Esophagus squamous epithelium (tissue), 5 donors: ENCODE data around the gene RALGAPA1. TPM values are rescaled to one million over a fixed set of nuclear protein-coding genes. Genes with fewer than 3 reads are reported as not detected.

ENCODE experiments used
- DNase-seq: peaks from one replicate; lab custom pipeline; 2025; lab: John Stamatoyannopoulos, UW
- H3K27ac ChIP-seq, 4 donors: fragments of 200-600 bp; sonication (generic); one replicate each; pipeline ENCODE4 v1.5.1; 2016 to 2019; ENCODE audit warnings: mild to moderate bottlenecking in 1 of 4
- H3K27me3 ChIP-seq, 4 donors: fragments of 200-600 bp; sonication (generic); 1 replicate in 3 of 4; 2 replicates in 1 of 4; pipeline versions ENCODE4 v1.5.1 to v1.6.0; 2017 to 2021; ENCODE audit warnings: antibody characterized with exemption in 1 of 4
- H3K36me3 ChIP-seq, 3 donors: fragments of 200-600 bp; sonication (generic); one replicate each; pipeline ENCODE4 v1.5.1; 2016 to 2019
- H3K4me1 ChIP-seq, 3 donors: fragments of 200-600 bp; sonication (generic); one replicate each; pipeline ENCODE4 v1.5.1; 2017 to 2019
- H3K4me3 ChIP-seq, 4 donors: fragments of 200-600 bp; sonication (generic); 1 replicate in 3 of 4; 2 replicates in 1 of 4; pipeline ENCODE4 v1.5.1; 2016 to 2019; ENCODE audit warnings: mild to moderate bottlenecking in 2 of 4, moderate library complexity in 1 of 4
- H3K9me3 ChIP-seq, 3 donors: fragments of 200-600 bp; sonication (generic); one replicate each; pipeline ENCODE4 v1.5.1; 2016 to 2019
- CTCF ChIP-seq, 6 experiments: fragments of 450-650 bp in 4 of 6; fragments of 200-600 bp in 2 of 6; sonication (generic) in 2 of 6; IDR thresholded peaks; one replicate each; pipeline ENCODE4 v1.5.1; 2016 to 2019; ENCODE audit warnings: antibody characterized with exemption in 6 of 6, mild to moderate bottlenecking in 4 of 6, moderate library complexity in 4 of 6
- POLR2A ChIP-seq, 4 donors: fragments of 450-650 bp; IDR thresholded peaks; one replicate each; pipeline ENCODE4 v1.6.1; 2017; ENCODE audit warnings: antibody characterized with exemption in 4 of 4, mild to moderate bottlenecking in 4 of 4, moderate library complexity in 3 of 4
- WGBS, 2 donors: methylation state at CpG; one replicate each; pipeline ENCODE4 v1.1.5; 2018; 5-methylcytosine and 5-hydroxymethylcytosine counted together
- intact Hi-C: fragments of 100-400 bp; cut with DNase I; formaldehyde crosslinking; loops from one replicate; pipeline ENCODE4 v1.15.0; 2022
- total RNA-seq, 4 donors: library from RNA; depleted of rRNA; stranded (reverse); fragments of >200 nt; gene quantifications; one replicate each; pipeline ENCODE4 v1.1.0, GENCODE V29; 2016
- donor health status: DM: yes; HTN: yes; CAD: no.

The RALGAPA1 gene
- total RNA-seq, 4 donors from 2014 or later: 22.5 to 78.6 (median 39.8) TPM

DNA sequence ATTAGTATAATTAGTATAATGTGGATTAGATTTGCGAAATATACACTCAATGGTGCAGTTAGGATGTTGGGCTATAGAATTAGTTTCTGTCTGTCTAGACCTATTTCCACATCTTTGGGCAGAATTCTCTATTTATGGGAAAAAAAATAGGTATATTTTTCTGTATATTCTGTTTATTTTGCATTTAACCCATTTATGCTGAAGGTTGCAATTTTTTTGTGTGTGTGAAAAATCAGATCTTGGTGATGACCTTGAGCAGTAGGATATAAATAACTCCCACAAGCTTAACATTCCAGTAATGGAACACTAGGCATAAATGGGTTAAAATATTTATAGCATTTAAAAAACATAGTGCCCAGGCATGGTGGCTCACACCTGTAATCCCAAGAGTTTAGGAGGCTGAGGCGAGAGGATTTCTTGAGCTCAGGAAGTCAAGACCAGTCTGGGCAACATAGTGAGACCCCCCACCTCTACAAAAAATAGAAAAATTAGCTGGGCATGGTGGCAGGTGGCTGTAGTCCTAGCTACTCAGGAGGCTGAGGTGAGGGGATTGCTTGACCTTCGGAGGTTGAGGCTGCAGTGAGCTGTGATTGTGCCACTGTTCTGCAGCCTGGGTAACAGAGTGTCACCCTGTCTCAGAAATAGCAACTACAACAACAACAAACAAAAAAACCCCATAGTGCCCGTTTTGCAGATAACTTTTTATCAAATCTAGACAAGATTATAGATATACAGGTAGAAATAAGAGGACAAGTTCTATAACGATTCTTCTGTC lies 26.3 kb upstream of the RALGAPA1 start:
- Histone ChIP-seq H3K9me3 (peaks cover 0 to 5% (median 0%) of the 10 kb centered on the region in 3 donors), H3K4me3 (no peak overlapping the region), H3K27ac (no peak overlapping the region), H3K27me3 (no peaks in the 10 kb centered on the region), H3K36me3 (peaks cover 0 to 86% (median 8%) of the 10 kb centered on the region in 3 donors), H3K4me1 (no peaks in the 10 kb centered on the region)
- 88% methylated on average over 5 of the region's 5 CpGs for WGBS, 2 donors
- intact Hi-C loops: no loop called here
- TF ChIP-seq POLR2A (IDR thresholded peaks at IDR 0.05) (no peak), CTCF (IDR thresholded peaks at IDR 0.05) (no peak)
- no peak for DNase-seq

DNA sequence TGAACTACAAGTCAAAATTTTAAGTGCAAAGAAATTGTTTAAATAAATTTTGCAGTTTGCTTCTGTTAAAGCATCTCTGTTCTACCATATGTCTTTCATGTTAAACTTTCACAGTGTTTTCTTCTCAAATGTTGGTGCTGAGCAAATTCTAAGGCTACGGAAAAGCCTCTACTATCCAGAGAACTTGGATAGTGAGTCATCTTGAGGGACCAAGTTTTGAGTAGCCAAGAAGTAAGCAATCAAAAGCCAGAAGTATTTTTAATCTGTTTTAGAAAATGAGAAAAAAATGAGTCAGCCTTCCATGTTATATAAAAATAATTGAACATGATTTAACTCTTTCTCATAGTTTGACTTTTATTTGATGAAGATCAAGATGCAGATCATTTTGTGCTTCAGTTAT lies 20.4 kb upstream of the RALGAPA1 start:
- TF ChIP-seq POLR2A (IDR thresholded peaks at IDR 0.05) (no peak), CTCF (IDR thresholded peaks at IDR 0.05) (no peak)
- peaks cover 0 to 23% (median 7%) of the 10 kb centered on the region in 3 donors for H3K4me1 ChIP-seq
- peaks cover 0 to 31% (median 0%) of the 10 kb centered on the region in 3 donors for H3K36me3 ChIP-seq
- no peaks in the 10 kb centered on the region for H3K27me3 ChIP-seq
- intact Hi-C loops: no loop called here
- 29 to 58% methylated on average over 1 of the region's 1 CpG for WGBS, 2 donors
- no peak overlapping the region for H3K4me3 ChIP-seq
- H3K27ac ChIP-seq: no peak overlapping the region
- DNase-seq: no peak
- H3K9me3 ChIP-seq: no peaks in the 10 kb centered on the region

DNA sequence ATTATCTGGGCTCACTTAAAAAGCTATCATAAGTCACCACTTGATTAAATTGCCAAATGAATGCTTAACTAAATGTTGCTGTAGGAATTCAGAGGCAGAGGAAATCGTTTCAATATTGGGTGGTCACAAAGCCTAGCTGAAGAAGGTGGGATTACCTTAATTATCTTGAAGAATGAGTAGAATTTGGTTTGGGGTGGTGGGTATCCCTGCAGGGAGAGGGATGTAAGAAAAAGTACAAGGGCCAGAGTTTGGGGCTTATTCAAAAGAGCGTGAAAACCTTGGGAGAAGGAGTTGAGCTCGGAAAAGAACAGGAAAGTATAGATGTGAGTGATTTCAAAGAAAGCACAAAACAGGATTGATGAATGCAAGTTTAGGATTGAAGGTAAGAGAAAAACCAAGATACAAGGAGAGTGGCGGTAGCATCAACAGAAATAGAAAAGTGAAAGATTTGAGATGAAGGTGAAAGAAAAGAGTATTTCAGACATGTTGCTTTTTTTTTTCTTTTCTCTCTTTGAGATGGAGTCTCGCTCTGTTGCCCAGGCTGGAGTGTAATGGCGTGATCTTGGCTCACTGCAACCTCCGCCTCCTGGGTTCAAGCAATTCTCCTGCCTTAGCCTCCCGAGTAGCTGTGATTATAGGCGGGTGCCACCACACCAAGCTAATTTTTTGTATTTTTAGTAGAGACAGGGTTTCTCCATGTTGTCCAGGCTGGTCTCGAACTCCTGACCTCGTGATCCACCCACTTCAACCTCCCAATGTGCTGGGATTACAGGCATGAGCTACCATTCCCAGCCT lies 18.8 kb upstream of the RALGAPA1 start:
- 90 to 91% methylated on average over 11 of the region's 11 CpGs for WGBS, 2 donors
- Histone ChIP-seq H3K27ac (no peak overlapping the region), H3K4me1 (peaks cover 2 to 27% (median 7%) of the 10 kb centered on the region in 3 donors), H3K9me3 (no peaks in the 10 kb centered on the region), H3K4me3 (peak overlapping the region in 1 of 4 donors; percentile 79), H3K36me3 (peaks cover 0 to 16% (median 0%) of the 10 kb centered on the region in 3 donors), H3K27me3 (no peaks in the 10 kb centered on the region)
- intact Hi-C loops: no loop called here
- no peak for TF ChIP-seq CTCF (IDR thresholded peaks at IDR 0.05)
- TF ChIP-seq POLR2A (IDR thresholded peaks at IDR 0.05): no peak
- no peak for DNase-seq

- H3K27ac ChIP-seq: peak overlapping the region; percentile 93 to 100 (median 99)
- DNase-seq: no peak
- H3K4me3 ChIP-seq: peak overlapping the region; percentile 73 to 98 (median 78)
- no peaks in the 10 kb centered on the region for H3K9me3 ChIP-seq
- peaks cover 7 to 36% (median 11%) of the 10 kb centered on the region in 3 donors for H3K4me1 ChIP-seq
- H3K27me3 ChIP-seq: no peaks in the 10 kb centered on the region
- peaks cover 0 to 8% (median 0%) of the 10 kb centered on the region in 3 donors for H3K36me3 ChIP-seq
- intact Hi-C loops: no loop called here
- 1 to 3% methylated on average over 10 to 11 of the region's 11 CpGs for WGBS, 2 donors
- TF ChIP-seq CTCF (IDR thresholded peaks at IDR 0.05): no peak
- no peak for TF ChIP-seq POLR2A (IDR thresholded peaks at IDR 0.05)
Measured at GRCh38 chr14:35826952-35827416, 17.9 kb upstream of the RALGAPA1 start.
